Measurements from ENCODE around the gene TMEM171.

GRCh38 chr5:73160239-73160671, 39.9 kb downstream of the TMEM171 start:
- no peak for TF ChIP-seq POLR2A (IDR thresholded peaks at IDR 0.05; ENCODE audit: low read depth, low read length)
- TF ChIP-seq CTCF (conservative IDR thresholded peaks at IDR 0.05; ENCODE audit: low read depth, low read length), result no peak
